GM12872 (cell line): Measurements from ENCODE around the gene PTBP1.

Source experiments
- CTCF ChIP-seq: IDR thresholded peaks from 3 replicates; pipeline ENCODE4 v1.5.1; 2011; ENCODE audit warnings: low read depth, mild to moderate bottlenecking, low read length, moderate library complexity; ENCODE audit not compliant: insufficient read depth

Gene PTBP1

GRCh38 chr19:831407-832369 lies 34.4 kb downstream of the PTBP1 start:
- TF ChIP-seq CTCF, result no peak

GRCh38 chr19:834216-834615 lies 37.0 kb downstream of the PTBP1 start:
- TF ChIP-seq CTCF, result no peak

GRCh38 chr19:835210-835810 lies 38.1 kb downstream of the PTBP1 start:
- no peak for TF ChIP-seq CTCF

GRCh38 chr19:840519-841206 lies 43.4 kb downstream of the PTBP1 start, which contains the start of gene PRTN3:
Gene PRTN3, plus strand, starts transcription at chr19:840999. Its CDS starts 10 bp downstream, at chr19:841009.
- no peak for TF ChIP-seq CTCF

GRCh38 chr19:843180-843835 lies 46.1 kb downstream of the PTBP1 start:
- TF ChIP-seq CTCF, result no peak

- no peak for TF ChIP-seq CTCF
Measured at GRCh38 chr19:843836-844545, 46.7 kb downstream of the PTBP1 start.
